Muscle of leg (tissue), 11 donors: ENCODE measurements around the gene ZNF436. TPM values are rescaled to one million over a fixed set of nuclear protein-coding genes. Genes with fewer than 3 reads are reported as not detected.
A peak's percentile ranks its signal among the peaks of the same experiment; 100 is the strongest.

Experiments
- DNase-seq: peaks from one replicate; pipeline ENCODE4 v3.0.0; 2013
- H3K27ac ChIP-seq: one replicate; pipeline ENCODE4 v1.5.1; 2013; ENCODE audit warnings: mild to moderate bottlenecking, low read length, control low read depth
- H3K27me3 ChIP-seq: one replicate; pipeline ENCODE4 v1.6.1; 2013; ENCODE audit warnings: low read length; ENCODE audit not compliant: control insufficient read depth, insufficient read depth
- H3K36me3 ChIP-seq: one replicate; pipeline ENCODE4 v1.6.1; 2013; ENCODE audit warnings: low read length; ENCODE audit not compliant: control insufficient read depth, insufficient read depth
- H3K4me1 ChIP-seq: one replicate; pipeline ENCODE4 v1.6.1; 2013; ENCODE audit warnings: low read length; ENCODE audit not compliant: control insufficient read depth, insufficient read depth
- H3K4me3 ChIP-seq: one replicate; pipeline ENCODE4 v1.5.1; 2013; ENCODE audit warnings: low read length, control low read depth
- H3K9me3 ChIP-seq: replicated peaks from 2 replicates; pipeline ENCODE4 v1.6.1; 2013; ENCODE audit warnings: low read depth, low read length; ENCODE audit not compliant: control insufficient read depth
- WGBS: methylation state at CpG from one replicate; pipeline ENCODE4 v1.1.5; 2013; ENCODE audit warnings: missing lambda C conversion rate; ENCODE audit not compliant: insufficient coverage; 5-methylcytosine and 5-hydroxymethylcytosine counted together
- polyA plus RNA-seq, 8 donors: library from polyadenylated mRNA; unstranded; fragments of 120-200 nt; gene quantifications; one replicate each; pipeline versions ENCODE4 v1.2.1 to v1.2.3, GENCODE V29; 2013; ENCODE audit warnings: inconsistent platforms in 1 of 8, low replicate concordance in 1 of 8; ENCODE audit not compliant: insufficient read length in 8 of 8, insufficient read depth in 1 of 8
- total RNA-seq: library from RNA; stranded (reverse); fragments of 120-200 nt; gene quantifications from one replicate; pipeline ENCODE4 v1.2.4, GENCODE V29; 2013

ZNF436 gene
- total and polyA plus RNA-seq, 9 donors = 30.0 to 50.8 (median 39.5) TPM

DNA sequence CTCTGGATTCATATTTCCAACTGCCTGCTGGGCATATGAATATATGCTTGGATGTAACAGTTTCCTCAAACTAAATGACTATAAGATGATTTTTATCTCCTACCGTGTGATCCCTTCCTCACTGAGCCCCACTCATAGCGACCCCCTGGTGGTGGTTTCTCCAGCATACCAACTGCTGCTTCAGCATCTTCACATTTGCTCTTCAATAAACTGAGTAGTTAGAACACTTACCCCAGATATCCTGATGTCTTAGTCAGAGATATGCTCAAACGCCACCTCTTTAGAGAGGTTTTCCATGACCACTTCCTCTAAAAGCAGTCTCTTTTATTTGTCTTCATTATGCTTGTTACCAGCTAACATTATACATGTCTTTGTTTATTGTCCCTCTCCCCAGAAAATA lies 15.4 kb downstream of the ZNF436 start:
- no peaks in the 10 kb centered on the region for H3K36me3 ChIP-seq
- H3K9me3 ChIP-seq = peaks cover 4% of the 10 kb centered on the region
- peaks cover 16% of the 10 kb centered on the region for H3K4me1 ChIP-seq
- WGBS = 25% methylated on average over 1 of the region's 3 CpGs
- no peak for DNase-seq
- no peak overlapping the region for H3K4me3 ChIP-seq
- no peak overlapping the region for H3K27ac ChIP-seq
- no peaks in the 10 kb centered on the region for H3K27me3 ChIP-seq

DNA sequence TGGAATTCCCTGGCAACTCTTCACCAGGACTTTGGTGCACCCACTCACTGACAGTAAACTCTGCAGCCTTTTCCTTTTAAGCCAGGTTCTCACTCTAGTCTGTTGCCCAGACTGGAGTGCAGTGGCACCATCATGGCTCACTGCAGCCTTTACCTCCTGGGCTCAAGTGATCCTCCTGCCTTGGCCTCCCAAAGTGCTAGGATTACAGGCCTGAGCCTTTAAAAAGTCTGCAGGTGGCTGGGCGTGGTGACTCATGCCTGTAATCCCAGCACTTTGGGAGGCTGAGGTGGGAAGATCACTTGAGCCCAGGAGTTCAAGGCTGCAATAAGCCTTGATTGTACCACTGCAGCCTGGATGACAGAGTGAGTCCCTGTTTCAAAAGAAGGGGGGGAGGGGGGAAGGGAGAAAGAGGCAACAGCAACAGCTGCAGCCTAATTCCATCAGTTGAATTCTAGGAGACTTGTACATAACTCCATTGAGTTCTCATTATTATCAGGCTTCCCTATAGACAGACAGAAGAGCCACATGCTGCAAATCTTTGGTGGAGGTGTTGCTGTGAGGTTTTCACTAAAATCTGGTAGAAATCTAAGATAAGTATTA lies 17.4 kb downstream of the ZNF436 start:
- WGBS = 80% methylated on average over 1 of the region's 1 CpG
- Histone ChIP-seq H3K27ac (no peak overlapping the region), H3K4me1 (peaks cover 8% of the 10 kb centered on the region), H3K4me3 (no peak overlapping the region), H3K9me3 (no peaks in the 10 kb centered on the region), H3K36me3 (no peaks in the 10 kb centered on the region), H3K27me3 (no peaks in the 10 kb centered on the region)
- DNase-seq = no peak

DNA sequence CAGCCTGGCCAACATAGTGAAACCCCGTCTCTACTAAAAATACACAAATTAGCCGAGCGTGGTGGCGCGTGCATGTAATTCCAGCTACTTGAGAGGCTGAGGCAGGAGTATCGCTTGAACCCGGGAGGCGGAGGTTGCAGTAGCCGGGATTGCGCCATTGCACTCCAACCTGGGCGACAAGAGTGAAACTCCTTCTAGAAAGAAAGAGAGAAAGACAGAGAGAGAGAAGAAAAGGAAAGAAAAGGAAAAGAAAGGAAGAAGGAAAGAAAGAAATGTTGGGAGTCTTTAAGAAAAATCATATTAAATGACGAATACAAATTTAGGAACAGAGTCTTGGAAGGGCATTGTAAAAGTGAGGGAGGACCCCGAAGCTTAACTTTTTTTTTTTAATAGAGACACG lies 23.7 kb downstream of the ZNF436 start:
- Histone ChIP-seq H3K4me1 (peaks cover 8% of the 10 kb centered on the region), H3K9me3 (no peaks in the 10 kb centered on the region), H3K36me3 (no peaks in the 10 kb centered on the region), H3K27me3 (no peaks in the 10 kb centered on the region), H3K27ac (no peak overlapping the region), H3K4me3 (no peak overlapping the region)
- no peak for DNase-seq
- 97% methylated on average over 12 of the region's 14 CpGs for WGBS

DNA sequence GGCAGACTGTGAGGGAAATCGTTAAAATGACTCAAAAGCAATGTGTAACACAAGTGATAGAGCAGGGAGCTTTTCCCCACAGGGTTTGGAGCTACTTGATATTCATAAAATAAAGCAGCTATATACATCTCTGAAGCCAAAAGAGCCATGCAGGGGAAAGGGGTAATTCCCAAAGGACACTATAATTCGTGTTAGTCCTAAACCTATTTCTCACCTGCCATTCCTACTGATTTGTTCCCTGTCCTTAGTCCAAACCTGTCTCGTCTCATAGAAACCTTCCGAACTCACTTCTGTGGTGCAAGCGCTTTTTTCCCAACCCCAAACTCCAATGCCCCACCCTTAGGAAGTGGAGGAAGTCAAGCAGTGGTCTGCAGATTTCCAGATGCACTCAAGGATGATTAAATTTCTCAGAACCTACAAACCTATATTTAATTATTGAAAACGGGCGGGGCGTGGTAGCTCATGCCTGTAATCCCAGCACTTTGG lies 24.6 kb downstream of the ZNF436 start:
- H3K9me3 ChIP-seq = no peaks in the 10 kb centered on the region
- peak overlapping the region; percentile 97 for H3K27ac ChIP-seq
- H3K36me3 ChIP-seq = no peaks in the 10 kb centered on the region
- peak; percentile 70 for DNase-seq
- 80% methylated on average over 2 of the region's 8 CpGs for WGBS
- H3K4me1 ChIP-seq = peaks cover 8% of the 10 kb centered on the region
- H3K27me3 ChIP-seq = no peaks in the 10 kb centered on the region
- H3K4me3 ChIP-seq = peak overlapping the region; percentile 57

DNA sequence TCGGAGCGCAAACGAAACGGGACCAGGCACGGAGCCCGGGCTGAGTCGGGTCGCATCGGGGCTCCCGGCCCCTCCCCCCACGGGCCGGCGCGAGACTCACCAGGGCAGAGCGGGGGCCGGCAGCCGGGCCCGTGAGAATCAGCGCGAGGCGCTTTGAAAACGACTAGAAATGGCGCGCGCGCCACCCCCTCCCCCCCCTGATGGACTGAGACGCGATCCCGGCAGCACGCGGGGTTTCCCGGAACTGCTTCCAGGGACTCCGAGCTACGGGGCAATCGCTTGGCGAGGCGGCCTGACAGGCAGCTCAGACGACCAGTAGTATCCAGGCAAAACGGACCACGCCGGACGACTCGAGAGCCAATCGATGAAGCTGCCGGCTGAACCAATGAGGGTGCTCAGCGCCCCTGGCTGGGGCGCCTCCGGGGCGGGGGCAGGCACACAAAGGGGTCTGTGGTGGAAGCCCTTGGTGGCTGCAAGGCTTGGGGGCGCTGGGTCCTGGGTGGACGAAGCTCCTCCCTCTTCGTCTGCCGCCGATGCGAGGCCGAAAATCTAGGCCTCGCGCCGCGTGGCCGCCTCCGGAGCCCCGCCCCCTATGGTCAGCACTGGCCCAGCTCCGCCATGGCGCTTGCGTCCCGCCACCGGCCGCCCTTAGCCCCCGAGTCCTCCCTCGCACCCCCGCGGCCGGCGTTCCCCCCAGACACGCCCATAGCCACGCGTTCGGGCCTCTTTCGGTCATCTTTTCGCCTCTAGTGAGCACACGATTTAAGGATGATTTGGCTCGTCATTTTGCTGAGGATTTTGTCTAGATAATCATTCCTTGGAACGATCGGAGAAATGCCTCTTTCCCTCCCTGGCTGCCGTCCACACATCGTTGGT lies 25.3 kb downstream of the ZNF436 start, which contains the start of gene HNRNPR:
Gene HNRNPR (minus strand): TSS at position 174 of the 876 bp plus-strand sequence. CDS start 3,276 bp downstream, outside the sequence.
- Histone ChIP-seq H3K27ac (peak within 1 kb of the TSS; percentile 97), H3K36me3 (no peaks in the 10 kb centered on the region), H3K27me3 (no peaks in the 10 kb centered on the region), H3K4me3 (peak within 1 kb of the TSS; percentile 60), H3K4me1 (peaks cover 11% of the 10 kb centered on the region), H3K9me3 (no peaks in the 10 kb centered on the region)
- 0% methylated on average over 80 of the region's 87 CpGs for WGBS
- peak; percentile 100 for DNase-seq

DNA sequence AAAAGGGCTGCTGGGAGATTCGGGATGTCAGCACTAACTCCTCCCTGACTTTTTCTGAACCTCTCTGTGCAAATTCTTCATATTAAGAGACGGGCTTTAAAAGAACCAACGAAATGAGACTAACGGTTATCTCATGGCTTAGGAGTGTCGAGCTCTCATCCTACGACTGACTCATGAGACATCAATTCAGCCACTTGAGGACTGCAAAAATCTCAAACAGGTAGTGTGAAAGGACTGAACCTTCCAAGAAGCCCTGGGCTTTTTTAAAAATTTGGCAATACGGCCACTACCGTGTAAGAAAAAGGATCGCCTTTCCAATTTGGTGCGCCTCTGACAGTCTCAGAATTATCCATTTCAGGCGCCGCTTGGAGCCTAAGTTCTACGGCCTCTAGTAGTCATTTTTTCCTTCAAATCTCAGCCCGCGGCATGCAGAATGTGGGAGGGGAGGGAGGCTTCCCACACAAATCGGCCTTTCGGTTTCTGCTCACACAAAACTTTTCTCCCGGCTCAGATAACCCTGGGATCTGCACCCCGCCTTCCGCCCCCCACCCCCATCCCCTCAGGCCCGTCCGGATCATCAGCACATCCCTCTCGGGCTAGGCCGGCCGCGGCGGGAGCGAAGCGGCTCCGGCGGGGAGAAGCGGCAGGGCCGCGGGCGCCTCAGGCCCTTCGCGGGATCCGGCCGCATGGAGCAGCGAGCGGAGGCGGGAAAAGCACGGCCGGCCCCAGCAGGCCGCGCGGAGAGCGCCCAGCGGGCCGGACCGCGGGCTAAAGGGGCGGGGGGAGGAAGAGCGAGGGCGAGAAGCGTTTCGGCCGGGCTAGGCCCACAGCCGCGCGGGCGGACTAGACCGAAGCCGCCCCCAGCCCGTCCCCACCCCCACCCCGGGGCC lies 26.2 kb downstream of the ZNF436 start:
- peak overlapping the region; percentile 60 for H3K4me3 ChIP-seq
- DNase-seq = peak; percentile 66
- no peaks in the 10 kb centered on the region for H3K27me3 ChIP-seq
- 0% methylated on average over 40 of the region's 66 CpGs for WGBS
- peak overlapping the region; percentile 95 for H3K27ac ChIP-seq
- H3K4me1 ChIP-seq = peaks cover 11% of the 10 kb centered on the region
- H3K9me3 ChIP-seq = no peaks in the 10 kb centered on the region
- no peaks in the 10 kb centered on the region for H3K36me3 ChIP-seq

DNA sequence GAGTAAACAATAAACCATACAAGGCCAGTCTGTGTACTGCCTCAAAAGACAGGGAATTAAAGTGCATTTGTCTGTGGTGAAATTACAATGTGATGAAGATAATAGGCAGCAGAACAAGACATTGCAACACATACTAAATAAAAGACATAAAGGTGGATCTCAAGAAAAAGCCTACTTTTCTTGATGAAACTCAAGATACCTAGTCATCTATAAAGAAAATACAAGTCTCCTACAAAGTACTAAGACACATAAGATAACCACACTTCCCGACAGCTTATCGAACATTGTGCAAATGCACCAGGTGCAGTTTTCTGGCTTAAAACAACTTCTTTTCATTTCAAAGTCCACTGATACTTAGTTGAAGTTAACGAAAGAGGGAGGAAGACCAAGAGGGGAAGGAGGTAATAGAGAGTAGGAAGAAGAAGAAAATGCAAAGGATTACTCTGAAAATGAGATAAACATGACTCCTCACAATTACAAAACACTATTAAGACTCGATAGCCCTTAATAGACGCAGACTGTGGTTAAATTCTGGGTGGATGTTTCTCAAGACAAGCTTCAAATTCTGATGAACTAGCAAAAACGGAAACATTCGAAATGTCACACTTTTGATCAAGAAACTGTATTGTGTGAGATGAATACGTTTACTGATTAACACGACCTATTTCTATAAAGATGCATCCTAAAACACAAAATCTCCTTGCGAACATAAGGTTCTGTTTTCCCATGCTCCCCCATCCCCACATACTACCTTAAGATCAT lies 27.5 kb downstream of the ZNF436 start:
- Histone ChIP-seq H3K27me3 (no peaks in the 10 kb centered on the region), H3K27ac (peak overlapping the region; percentile 8), H3K4me1 (peaks cover 11% of the 10 kb centered on the region), H3K9me3 (no peaks in the 10 kb centered on the region), H3K4me3 (peak overlapping the region; percentile 60), H3K36me3 (peaks cover 4% of the 10 kb centered on the region)
- no CpG with 5 or more reads among the region's 10 CpGs for WGBS
- DNase-seq = no peak

DNA sequence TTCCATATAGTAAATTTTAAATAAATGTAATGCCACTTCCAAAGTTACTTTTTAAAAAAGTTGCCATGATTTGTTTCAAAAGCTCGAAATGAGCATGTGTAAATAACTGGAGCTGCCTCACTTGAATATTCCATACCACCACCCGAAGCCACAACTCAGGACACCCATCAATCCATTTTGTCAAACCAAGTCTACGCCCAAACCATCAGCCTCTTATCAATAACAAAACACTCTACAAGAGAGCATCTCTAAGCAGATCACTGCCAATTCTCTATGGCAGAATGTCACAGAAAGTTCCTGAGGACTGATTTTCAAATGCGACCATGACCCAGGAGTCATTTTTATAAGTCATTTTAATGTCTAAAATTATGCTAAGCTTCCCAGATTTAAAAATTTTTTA lies 30.0 kb downstream of the ZNF436 start:
- Histone ChIP-seq H3K27me3 (no peaks in the 10 kb centered on the region), H3K9me3 (no peaks in the 10 kb centered on the region), H3K36me3 (peaks cover 13% of the 10 kb centered on the region), H3K4me3 (no peak overlapping the region), H3K27ac (no peak overlapping the region), H3K4me1 (peaks cover 2% of the 10 kb centered on the region)
- no peak for DNase-seq
- WGBS = 56% methylated on average over 3 of the region's 4 CpGs

DNA sequence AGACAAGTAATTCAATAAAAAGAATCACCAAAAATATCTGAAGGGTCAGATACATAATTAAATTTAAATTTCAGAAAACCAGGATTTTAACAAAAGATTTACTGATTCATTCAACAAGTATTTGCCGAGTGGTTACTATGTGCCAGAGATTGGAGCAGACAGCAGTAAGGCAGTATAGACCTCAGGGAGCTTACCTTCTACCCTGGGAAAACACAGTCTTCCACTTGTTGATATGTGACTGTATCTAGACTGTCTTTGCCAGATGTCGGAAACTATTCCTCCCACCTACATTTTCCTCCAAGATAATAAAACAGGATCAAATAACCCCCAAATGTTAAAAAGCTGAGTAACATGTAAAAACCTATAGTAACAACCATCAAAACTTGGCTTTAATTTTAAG lies 31.8 kb downstream of the ZNF436 start:
- peaks cover 23% of the 10 kb centered on the region for H3K36me3 ChIP-seq
- no peaks in the 10 kb centered on the region for H3K9me3 ChIP-seq
- WGBS = no CpG with 5 or more reads among the region's 2 CpGs
- no peak overlapping the region for H3K4me3 ChIP-seq
- no peak for DNase-seq
- H3K27ac ChIP-seq = no peak overlapping the region
- H3K27me3 ChIP-seq = no peaks in the 10 kb centered on the region
- H3K4me1 ChIP-seq = peaks cover 2% of the 10 kb centered on the region
